Measurements from ENCODE around the gene IGSF23. TPM values are rescaled to one million over a fixed set of nuclear protein-coding genes. Genes with fewer than 3 reads are reported as not detected.

IGSF23 gene
- total and polyA plus RNA-seq, 2 of the 13 experiments (the other 11 are each of a cell fraction or from before 2014, with no cell fraction given), result 2.3 to 8.8 TPM

GRCh38 chr19:44643605-44644401, 30.4 kb downstream of the IGSF23 start, which contains the start of gene PVR (continued):
- TF ChIP-seq ZNF574 (CRISPR knock-in tag; IDR thresholded peaks at IDR 0.05), result peak; percentile 43
- TF ChIP-seq SNAPC5 (CRISPR knock-in tag; IDR thresholded peaks at IDR 0.05; ENCODE audit: borderline replicate concordance), result peak; percentile 54; the same call in 1 of the 2 replicates
- peak; percentile 65 for TF ChIP-seq SKI (IDR thresholded peaks at IDR 0.05; ENCODE audit: partially characterized antibody)
- 0 out of 2 replicates have a peak, but pooled peaks have one; percentile 17 for TF ChIP-seq ZNF710 (CRISPR knock-in tag; IDR thresholded peaks at IDR 0.05; ENCODE audit: borderline replicate concordance)
- TF ChIP-seq MYC (CRISPR knock-in tag; IDR thresholded peaks at IDR 0.05; ENCODE audit: borderline replicate concordance), result peak; percentile 88
- no peak for TF ChIP-seq EHMT2 (IDR thresholded peaks at IDR 0.05; ENCODE audit: borderline replicate concordance, low read depth, low read length)
- peak; percentile 35; the same call in 1 of the 2 replicates for TF ChIP-seq ZNF317 (CRISPR knock-in tag; IDR thresholded peaks at IDR 0.05)
- peak; percentile 93 for TF ChIP-seq DMAP1 (CRISPR knock-in tag; IDR thresholded peaks at IDR 0.05)
- TF ChIP-seq PTBP1 (IDR thresholded peaks at IDR 0.05; ENCODE audit: low read depth, low read length, poor library complexity, severe bottlenecking), result peak; percentile 11
- peak; percentile 32; the same call in 1 of the 2 replicates for TF ChIP-seq MAX (IDR thresholded peaks at IDR 0.05)
- TF ChIP-seq KLF6 (CRISPR knock-in tag; IDR thresholded peaks at IDR 0.05), result peak; percentile 61; the same call in 1 of the 2 replicates
- peak; percentile 64; the same call in 1 of the 2 replicates for TF ChIP-seq RAD21 (CRISPR knock-in tag; IDR thresholded peaks at IDR 0.05)
- TF ChIP-seq ZNF10 (CRISPR knock-in tag; IDR thresholded peaks at IDR 0.05; ENCODE audit: borderline replicate concordance, low read depth), result no peak
- TF ChIP-seq BRD4 (CRISPR knock-in tag; IDR thresholded peaks at IDR 0.05), result peak; percentile 62; the same call in 1 of the 2 replicates
- TF ChIP-seq THAP8 (CRISPR knock-in tag; IDR thresholded peaks at IDR 0.05; ENCODE audit: borderline replicate concordance), result no peak
- no peak for TF ChIP-seq ZNF143 (CRISPR knock-in tag; IDR thresholded peaks at IDR 0.05)
- peak; percentile 40; the same call in 1 of the 2 replicates for TF ChIP-seq GLI4 (CRISPR knock-in tag; IDR thresholded peaks at IDR 0.05; ENCODE audit: borderline replicate concordance)
- TF ChIP-seq SMYD3 (CRISPR knock-in tag; IDR thresholded peaks at IDR 0.05), result peak; percentile 89; the same call in 1 of the 2 replicates
- TF ChIP-seq ZNF576 (CRISPR knock-in tag; IDR thresholded peaks at IDR 0.05), result no peak
- 0 out of 2 replicates have a peak, but pooled peaks have one; percentile 41 for TF ChIP-seq RFXANK (CRISPR knock-in tag; IDR thresholded peaks at IDR 0.05)
